Activated naive CD8-positive, alpha-beta T cell treated with anti-CD3 and anti-CD28 coated beads, Interleukin-2, amount 10 ng/mL, durations not matched to agents 7 days and 5 days (primary cell): ENCODE data around the gene DNAH1. TPM values are rescaled to one million over a fixed set of nuclear protein-coding genes. Genes with fewer than 3 reads are reported as not detected.

Experiments used
- ATAC-seq: fragments of 150-1000 bp; cut with Tn5 transposase; one replicate; pipeline ENCODE4 v1.10.0; 2021; ENCODE audit warnings: low read depth, moderate library complexity
- POLR2A ChIA-PET: fragments of 350-600 bp; sonication (Branson Sonifier 250); formaldehyde crosslinking; loops from one replicate; lab custom pipeline; 2021; ENCODE audit warnings: antibody characterized with exemption; lab: Charles Lee
- DNase-seq: peaks from one replicate; pipeline ENCODE4 v3.0.0; 2021
- H3K27ac Mint-ChIP-seq: one replicate; pipeline ENCODE4 v1.8.0; 2022; ENCODE audit warnings: mild to moderate bottlenecking, mixed read lengths
- H3K27me3 Mint-ChIP-seq: one replicate; pipeline ENCODE4 v1.8.0; 2022; ENCODE audit warnings: mild to moderate bottlenecking, moderate library complexity, mixed read lengths
- H3K36me3 Mint-ChIP-seq: one replicate; pipeline ENCODE4 v1.8.0; 2021; ENCODE audit warnings: mild to moderate bottlenecking, mixed read lengths
- H3K4me1 Mint-ChIP-seq: one replicate; pipeline ENCODE4 v1.8.0; 2021; ENCODE audit warnings: mixed read lengths
- H3K4me3 Mint-ChIP-seq: one replicate; pipeline ENCODE4 v1.8.0; 2022; ENCODE audit warnings: mild to moderate bottlenecking, moderate library complexity, mixed read lengths
- H3K9me3 Mint-ChIP-seq: one replicate; pipeline ENCODE4 v1.8.0; 2021; ENCODE audit warnings: mixed read lengths
- total RNA-seq, 2 experiments: library from RNA; stranded (reverse); gene quantifications; one replicate each; pipeline ENCODE4 v1.2.3, GENCODE V29; 2021

DNAH1 gene
- total RNA-seq, 2 experiments from 2014 or later: 28.5 to 30.0 TPM

GRCh38 chr3:52367891-52368880 lies 52.1 kb downstream of the DNAH1 start:
- Mint-ChIP-seq H3K36me3 (peaks cover 5% of the 10 kb centered on the region), H3K9me3 (no peaks in the 10 kb centered on the region), H3K4me1 (peaks cover 2% of the 10 kb centered on the region), H3K4me3 (no peak overlapping the region), H3K27me3 (no peaks in the 10 kb centered on the region), H3K27ac (no peak overlapping the region)
- DNase-seq (no peak), ATAC-seq (no peak)
- POLR2A ChIA-PET: no interaction called here

GRCh38 chr3:52370531-52370930 lies 54.4 kb downstream of the DNAH1 start:
- Mint-ChIP-seq H3K4me3 (no peak overlapping the region), H3K27me3 (no peaks in the 10 kb centered on the region), H3K9me3 (no peaks in the 10 kb centered on the region), H3K4me1 (peaks cover 2% of the 10 kb centered on the region), H3K36me3 (peaks cover 5% of the 10 kb centered on the region), H3K27ac (no peak overlapping the region)
- no peak for ATAC-seq
- no peak for DNase-seq
- POLR2A ChIA-PET: interaction anchor here (1.2 kb wide), 1 partner anchor 139 kb away, joined by 3 read pairs; no protein-coding TSS in a partner anchor

- peak; percentile 50 for ATAC-seq
- no peaks in the 10 kb centered on the region for H3K27me3 Mint-ChIP-seq
- H3K9me3 Mint-ChIP-seq: no peaks in the 10 kb centered on the region
- H3K4me1 Mint-ChIP-seq: peaks cover 2% of the 10 kb centered on the region
- H3K36me3 Mint-ChIP-seq: peaks cover 5% of the 10 kb centered on the region
- no peak for DNase-seq
- H3K27ac Mint-ChIP-seq: no peak overlapping the region
- no peak overlapping the region for H3K4me3 Mint-ChIP-seq
- POLR2A ChIA-PET: no interaction called here
Observed at GRCh38 chr3:52372822-52373504, 56.8 kb downstream of the DNAH1 start.

GRCh38 chr3:52373676-52374075 lies 57.6 kb downstream of the DNAH1 start:
- DNase-seq: no peak
- no peak for ATAC-seq
- Mint-ChIP-seq H3K36me3 (peaks cover 5% of the 10 kb centered on the region), H3K4me1 (peaks cover 2% of the 10 kb centered on the region), H3K27ac (no peak overlapping the region), H3K9me3 (no peaks in the 10 kb centered on the region), H3K4me3 (no peak overlapping the region), H3K27me3 (no peaks in the 10 kb centered on the region)
- POLR2A ChIA-PET: interaction anchor here (1.0 kb wide), 1 partner anchor 9 kb away, joined by 3 read pairs; no protein-coding TSS in a partner anchor

GRCh38 chr3:52374173-52374572 lies 58.1 kb downstream of the DNAH1 start:
- Mint-ChIP-seq H3K27me3 (no peaks in the 10 kb centered on the region), H3K27ac (no peak overlapping the region), H3K9me3 (no peaks in the 10 kb centered on the region), H3K36me3 (peaks cover 5% of the 10 kb centered on the region), H3K4me1 (peaks cover 2% of the 10 kb centered on the region), H3K4me3 (no peak overlapping the region)
- DNase-seq (no peak), ATAC-seq (no peak)
- POLR2A ChIA-PET: interaction anchor here (1.0 kb wide), 1 partner anchor 9 kb away, joined by 3 read pairs; no protein-coding TSS in a partner anchor

GRCh38 chr3:52379610-52380009 lies 63.5 kb downstream of the DNAH1 start:
- POLR2A ChIA-PET: no interaction called here
- Mint-ChIP-seq H3K36me3 (no peaks in the 10 kb centered on the region), H3K27ac (no peak overlapping the region), H3K27me3 (no peaks in the 10 kb centered on the region), H3K4me1 (peaks cover 1% of the 10 kb centered on the region), H3K4me3 (no peak overlapping the region), H3K9me3 (no peaks in the 10 kb centered on the region)
- no peak for ATAC-seq
- no peak for DNase-seq

GRCh38 chr3:52380023-52380422 lies 63.9 kb downstream of the DNAH1 start:
- Mint-ChIP-seq H3K4me1 (peaks cover 1% of the 10 kb centered on the region), H3K27me3 (no peaks in the 10 kb centered on the region), H3K36me3 (no peaks in the 10 kb centered on the region), H3K9me3 (no peaks in the 10 kb centered on the region), H3K27ac (no peak overlapping the region), H3K4me3 (no peak overlapping the region)
- DNase-seq (no peak), ATAC-seq (no peak)
- POLR2A ChIA-PET: no interaction called here

GRCh38 chr3:52381623-52382022 lies 65.5 kb downstream of the DNAH1 start:
- ATAC-seq (no peak), DNase-seq (no peak)
- Mint-ChIP-seq H3K27ac (no peak overlapping the region), H3K4me3 (no peak overlapping the region), H3K36me3 (no peaks in the 10 kb centered on the region), H3K4me1 (peaks cover 3% of the 10 kb centered on the region), H3K27me3 (no peaks in the 10 kb centered on the region), H3K9me3 (no peaks in the 10 kb centered on the region)
- POLR2A ChIA-PET: no interaction called here

GRCh38 chr3:52383446-52383845 lies 67.3 kb downstream of the DNAH1 start:
- no peak for ATAC-seq

GRCh38 chr3:52384019-52384761 lies 68.1 kb downstream of the DNAH1 start:
- Mint-ChIP-seq H3K36me3 (no peaks in the 10 kb centered on the region), H3K27ac (no peak overlapping the region), H3K9me3 (no peaks in the 10 kb centered on the region), H3K4me3 (no peak overlapping the region), H3K27me3 (no peaks in the 10 kb centered on the region), H3K4me1 (peaks cover 3% of the 10 kb centered on the region)
- no peak for ATAC-seq
- no peak for DNase-seq
- POLR2A ChIA-PET: no interaction called here

More at GRCh38 chr3:52383446-52383845, 67.3 kb downstream of the DNAH1 start:
- Mint-ChIP-seq H3K4me3 (no peak overlapping the region), H3K4me1 (peaks cover 3% of the 10 kb centered on the region), H3K9me3 (no peaks in the 10 kb centered on the region), H3K27me3 (no peaks in the 10 kb centered on the region), H3K27ac (no peak overlapping the region), H3K36me3 (no peaks in the 10 kb centered on the region)
- no peak for DNase-seq
- POLR2A ChIA-PET: interaction anchor here (1.0 kb wide), 1 partner anchor 9 kb away, joined by 3 read pairs; no protein-coding TSS in a partner anchor

GRCh38 chr3:52385157-52385556 lies 69.0 kb downstream of the DNAH1 start:
- H3K4me3 Mint-ChIP-seq: no peak overlapping the region
- no peaks in the 10 kb centered on the region for H3K36me3 Mint-ChIP-seq
- H3K27ac Mint-ChIP-seq: no peak overlapping the region
- no peaks in the 10 kb centered on the region for H3K9me3 Mint-ChIP-seq
- H3K27me3 Mint-ChIP-seq: no peaks in the 10 kb centered on the region
- DNase-seq (no peak), ATAC-seq (peak; percentile 60)
- peaks cover 3% of the 10 kb centered on the region for H3K4me1 Mint-ChIP-seq
- POLR2A ChIA-PET: no interaction called here

GRCh38 chr3:52387481-52387880 lies 71.4 kb downstream of the DNAH1 start:
- Mint-ChIP-seq H3K36me3 (peaks cover 6% of the 10 kb centered on the region), H3K27ac (no peak overlapping the region), H3K4me3 (no peak overlapping the region), H3K9me3 (no peaks in the 10 kb centered on the region), H3K4me1 (peaks cover 3% of the 10 kb centered on the region), H3K27me3 (no peaks in the 10 kb centered on the region)
- ATAC-seq (no peak), DNase-seq (no peak)
- POLR2A ChIA-PET: no interaction called here

- Mint-ChIP-seq H3K36me3 (peaks cover 6% of the 10 kb centered on the region), H3K4me3 (no peak overlapping the region), H3K27me3 (no peaks in the 10 kb centered on the region), H3K9me3 (no peaks in the 10 kb centered on the region), H3K27ac (no peak overlapping the region), H3K4me1 (peaks cover 2% of the 10 kb centered on the region)
- no peak for DNase-seq
- no peak for ATAC-seq
- POLR2A ChIA-PET: no interaction called here
Observed at GRCh38 chr3:52388348-52388821, 72.3 kb downstream of the DNAH1 start.
